OCI-LY7 (cell line): ENCODE data around the gene CLDN24. TPM values are rescaled to one million over a fixed set of nuclear protein-coding genes. Genes with fewer than 3 reads are reported as not detected.

ENCODE experiments used
- BruUV-seq: library from RNA; stranded (reverse); fragments of 400-500 nt; replicated peaks from 2 replicates; lab custom pipeline; 2021; lab: Mats Ljungman, UMichigan
- CTCF ChIA-PET: fragments of 300-600 bp; sonication (Branson Sonifier 250); formaldehyde crosslinking; loops from one replicate; lab custom pipeline; 2022; ENCODE audit warnings: antibody characterized with exemption; ENCODE audit not compliant: unreplicated experiment; lab: Charles Lee
- POLR2A ChIA-PET: fragments of 300-600 bp; sonication (Branson Sonifier 250); formaldehyde crosslinking; loops from one replicate; lab custom pipeline; 2022; ENCODE audit warnings: antibody characterized with exemption; lab: Charles Lee
- DNase-seq: peaks from one replicate; pipeline ENCODE4 v3.0.0-alpha.2; 2015; ENCODE audit warnings: low spot score
- H2AFZ ChIP-seq: fragments of 200-600 bp; sonication (generic), shearing (Covaris generic); 2 replicates; pipeline ENCODE4 v1.6.1; 2014; ENCODE audit warnings: mild to moderate bottlenecking, antibody characterized with exemption, low read length, moderate library complexity
- H3K27ac ChIP-seq: fragments of 200-600 bp; sonication (generic); 2 replicates; pipeline ENCODE4 v1.5.1; 2014; ENCODE audit warnings: mixed run types, low read depth, mild to moderate bottlenecking, moderate library complexity, low read length, inconsistent platforms; ENCODE audit not compliant: poor library complexity, severe bottlenecking
- H3K36me3 ChIP-seq: fragments of 200-600 bp; sonication (generic); 2 replicates; pipeline ENCODE4 v1.6.1; 2014; ENCODE audit warnings: mild to moderate bottlenecking, antibody characterized with exemption, low read length, moderate library complexity, mixed read lengths; ENCODE audit not compliant: insufficient read depth
- H3K4me1 ChIP-seq: fragments of 200-600 bp; sonication (generic); 2 replicates; pipeline ENCODE4 v1.5.1; 2014; ENCODE audit warnings: mild to moderate bottlenecking, low read length; ENCODE audit not compliant: insufficient read depth, poor library complexity, severe bottlenecking
- H3K4me2 ChIP-seq: fragments of 200-600 bp; sonication (generic); 2 replicates; pipeline ENCODE4 v1.6.1; 2014; ENCODE audit warnings: mild to moderate bottlenecking, low read length
- H3K4me3 ChIP-seq: fragments of 200-600 bp; sonication (generic); 2 replicates; pipeline ENCODE4 v1.5.1; 2014; ENCODE audit warnings: mild to moderate bottlenecking, low read depth, low read length; ENCODE audit not compliant: poor library complexity, severe bottlenecking
- H3K79me2 ChIP-seq: fragments of 200-600 bp; sonication (generic); 2 replicates; pipeline ENCODE4 v1.6.1; 2016; ENCODE audit warnings: low read depth, mild to moderate bottlenecking, low read length, moderate library complexity, mixed read lengths; ENCODE audit not compliant: insufficient read depth
- H3K9me2 ChIP-seq: fragments of 200-600 bp; sonication (generic); 2 replicates; pipeline ENCODE4 v1.6.1; 2016; ENCODE audit warnings: mild to moderate bottlenecking, low read length, mixed read lengths; ENCODE audit not compliant: insufficient read depth
- H3K9me3 ChIP-seq: fragments of 200-600 bp; sonication (generic); 2 replicates; pipeline ENCODE4 v1.6.1; 2014; ENCODE audit warnings: mild to moderate bottlenecking, mixed run types, low read length, mixed read lengths
- H4K20me1 ChIP-seq: fragments of 200-600 bp; sonication (generic); 2 replicates; pipeline ENCODE4 v1.6.1; 2014; ENCODE audit warnings: mild to moderate bottlenecking, antibody characterized with exemption, low read length, moderate library complexity, mixed read lengths; ENCODE audit not compliant: insufficient read depth
- CTCF ChIP-seq: fragments of 200-600 bp; sonication (generic); conservative IDR thresholded peaks from 2 replicates; pipeline ENCODE4 v1.5.1; 2014; ENCODE audit warnings: mild to moderate bottlenecking, antibody characterized with exemption, low read length, moderate library complexity, mixed read lengths
- EZH2phosphoT487 ChIP-seq: fragments of 200-600 bp; sonication (generic); IDR thresholded peaks from 2 replicates; pipeline ENCODE4 v1.6.1; 2018; ENCODE audit warnings: low read depth, borderline replicate concordance, mild to moderate bottlenecking, mixed run types, antibody characterized with exemption, low read length, moderate library complexity, mixed read lengths
- intact Hi-C: fragments of 100-400 bp; cut with micrococcal nuclease; formaldehyde crosslinking; loops from one replicate; pipeline ENCODE4 v1.10.0; 2022; ENCODE audit not compliant: unreplicated experiment
- total RNA-seq, 2 experiments: library from RNA; depleted of rRNA in 1 of 2; stranded (reverse); fragments of >200 nt in 1 of 2; shearing (Covaris generic) in 1 of 2; gene quantifications; 2 replicates each; pipeline ENCODE4 v1.2.3, GENCODE V29; 2014 to 2022

Gene CLDN24
- total RNA-seq, 2 experiments from 2014 or later, result not detected

- CTCF ChIA-PET, result interaction anchor here (0.6 kb wide), 1 partner anchor 9 kb away, joined by 3 read pairs; no protein-coding TSS in a partner anchor
- H3K4me2 ChIP-seq, result no peak overlapping the region
These were observed 24.9 kb upstream of the CLDN24 start for GRCh38 chr4:183347146-183347545.

GRCh38 chr4:183345261-183345660, 23.0 kb upstream of the CLDN24 start:
- Histone ChIP-seq H3K27ac (no peak overlapping the region), H3K4me1 (no peaks in the 10 kb centered on the region), H3K4me3 (no peak overlapping the region), H3K79me2 (no peaks in the 10 kb centered on the region), H3K4me2 (no peak overlapping the region), H3K9me2 (no peaks in the 10 kb centered on the region), H3K9me3 (no peaks in the 10 kb centered on the region), H2AFZ (no peak overlapping the region), H4K20me1 (no peaks in the 10 kb centered on the region), H3K36me3 (no peaks in the 10 kb centered on the region)
- intact Hi-C loops, result no loop called here
- DNase-seq, result no peak
- CTCF ChIA-PET, result no interaction called here
- no TSS peak for BruUV-seq
- POLR2A ChIA-PET, result no interaction called here
- TF ChIP-seq CTCF (no peak), EZH2phosphoT487 (no peak)

More at GRCh38 chr4:183347146-183347545, 24.9 kb upstream of the CLDN24 start:
- H3K4me3 ChIP-seq, result no peak overlapping the region
- POLR2A ChIA-PET, result no interaction called here
- intact Hi-C loops, result no loop called here
- no peaks in the 10 kb centered on the region for H3K9me2 ChIP-seq
- no peaks in the 10 kb centered on the region for H3K4me1 ChIP-seq
- no TSS peak for BruUV-seq
- H3K27ac ChIP-seq, result no peak overlapping the region
- no peak overlapping the region for H2AFZ ChIP-seq
- no peak for DNase-seq
- no peak for TF ChIP-seq CTCF
- TF ChIP-seq EZH2phosphoT487, result no peak
- no peaks in the 10 kb centered on the region for H4K20me1 ChIP-seq
- H3K9me3 ChIP-seq, result no peaks in the 10 kb centered on the region
- no peaks in the 10 kb centered on the region for H3K79me2 ChIP-seq
- H3K36me3 ChIP-seq, result no peaks in the 10 kb centered on the region

- H3K9me2 ChIP-seq, result no peaks in the 10 kb centered on the region
- POLR2A ChIA-PET, result no interaction called here
- no peak for DNase-seq
- no peak overlapping the region for H3K27ac ChIP-seq
- H3K4me1 ChIP-seq, result no peaks in the 10 kb centered on the region
- H3K79me2 ChIP-seq, result no peaks in the 10 kb centered on the region
- H4K20me1 ChIP-seq, result no peaks in the 10 kb centered on the region
- H3K4me3 ChIP-seq, result no peak overlapping the region
- no peak overlapping the region for H3K4me2 ChIP-seq
- TF ChIP-seq EZH2phosphoT487, result no peak
- TF ChIP-seq CTCF, result no peak
- CTCF ChIA-PET, result no interaction called here
- H3K9me3 ChIP-seq, result no peaks in the 10 kb centered on the region
- no peaks in the 10 kb centered on the region for H3K36me3 ChIP-seq
- intact Hi-C loops, result no loop called here
- no TSS peak for BruUV-seq
- no peak overlapping the region for H2AFZ ChIP-seq
These were observed 22.5 kb upstream of the CLDN24 start for GRCh38 chr4:183344523-183345255.
